Activated gamma-delta T cell (primary cell): ENCODE measurements around the gene OR2V2.

ENCODE experiments used
- DNase-seq: peaks from one replicate; lab custom pipeline; 2025; lab: John Stamatoyannopoulos, UW

OR2V2 gene

DNA sequence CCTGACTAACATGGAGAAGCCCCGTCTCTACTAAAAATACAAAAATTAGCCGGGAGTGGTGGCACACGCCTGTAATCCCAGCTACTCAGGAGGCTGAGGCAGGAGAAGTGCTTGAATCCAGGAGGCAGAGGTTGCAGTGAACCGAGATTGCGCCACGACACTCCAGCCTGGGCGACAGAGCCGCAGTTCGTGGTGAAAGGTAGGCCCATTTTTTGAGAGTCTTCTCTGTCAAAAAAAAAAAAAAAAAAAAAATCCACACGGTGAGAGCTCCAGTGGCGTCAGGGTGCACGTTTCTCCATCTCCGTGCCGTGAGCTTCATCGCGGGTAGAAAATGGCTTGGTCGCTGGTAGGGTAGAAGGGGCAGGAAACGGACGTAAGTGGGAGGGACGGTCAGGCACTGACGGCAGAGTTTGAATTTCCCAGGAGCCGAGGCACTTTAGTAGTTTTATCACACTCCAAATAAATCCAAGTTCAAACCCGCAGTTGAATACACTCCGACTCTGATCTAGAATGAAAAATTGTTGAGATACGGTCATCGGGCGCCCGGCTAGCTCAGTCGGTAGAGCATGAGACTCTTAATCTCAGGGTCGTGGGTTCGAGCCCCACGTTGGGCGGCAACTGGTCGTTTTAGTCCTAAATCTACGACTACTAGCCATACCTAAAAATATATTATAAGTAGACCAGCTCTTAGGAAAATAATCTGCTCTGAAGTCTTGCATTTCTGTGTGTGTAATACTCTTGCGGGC lies 60.0 kb downstream of the OR2V2 start:
- DNase-seq, result no peak

DNA sequence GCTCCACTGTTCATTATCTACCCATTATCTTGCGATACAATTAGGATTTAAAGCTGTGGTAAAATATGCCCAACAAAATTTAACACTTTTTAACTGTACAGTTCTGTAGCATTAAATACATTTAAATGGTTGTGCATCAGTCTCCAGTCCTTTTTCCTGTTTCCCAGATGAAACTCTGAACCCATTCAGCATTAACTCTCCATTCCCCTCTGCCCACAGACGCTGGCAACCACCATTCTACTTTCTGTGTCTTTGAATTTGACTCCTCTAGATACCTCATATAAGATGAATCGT lies 60.5 kb downstream of the OR2V2 start:
- DNase-seq, result no peak
